K562 (cell line): ENCODE data around the gene COL4A1. TPM values are rescaled to one million over a fixed set of nuclear protein-coding genes. Genes with fewer than 3 reads are reported as not detected.

Experiments
- ATAC-seq: fragments of 200-7000 bp; cut with Tn5 transposase; 3 replicates; pipeline ENCODE4 v1.9.1; 2020; ENCODE audit warnings: moderate library complexity
- BruUV-seq: library from RNA; stranded (reverse); fragments of 400-500 nt; replicated peaks from 2 replicates; lab custom pipeline; 2021; lab: Mats Ljungman, UMichigan
- CTCF ChIA-PET: fragments of 300-600 bp; formaldehyde crosslinking; extraction: SDS; loops from one replicate; lab custom pipeline; 2021; ENCODE audit warnings: low intra/inter-chr PET ratio; lab: Yijun Ruan, JAX
- POLR2A ChIA-PET: fragments of 300-600, 350-650 bp; sonication (Branson Sonifier 250); formaldehyde crosslinking; extraction: SDS; loops from one replicate; lab custom pipeline; 2021; ENCODE audit warnings: antibody characterized with exemption, inconsistent platforms; lab: Yijun Ruan, JAX
- DNase-seq, 4 experiments: peaks; one replicate each; pipeline versions ENCODE4 v3.0.0 to v3.0.0-alpha.2; 2011 to 2018; ENCODE audit warnings: low spot score in 3 of 4, mixed read lengths in 3 of 4; ENCODE audit errors: extremely low read depth in 1 of 4
- FAIRE-seq: peaks from 2 replicates; lab custom pipeline; 2011; peaks lifted over from hg19 to GRCh38; lab: Jason Lieb, UNC
- H2AFZ ChIP-seq: 2 replicates; pipeline ENCODE4 v1.6.0; 2011; ENCODE audit warnings: low read depth, low read length, control low read depth, inconsistent platforms
- H3K27ac ChIP-seq: fragments of 200-600 bp; 3 replicates; pipeline ENCODE4 v1.8.0; 2011; ENCODE audit warnings: low read depth, mild to moderate bottlenecking, control low read depth, inconsistent platforms, low read length, moderate library complexity, mixed read lengths; ENCODE audit errors: extremely low read depth
- H3K27me3 ChIP-seq, 2 experiments: fragments of 300-600 bp in 1 of 2; 2 replicates in 1 of 2; 3 replicates in 1 of 2; pipeline versions ENCODE4 v1.6.0 to v1.8.0; 2011; ENCODE audit warnings: inconsistent platforms in 2 of 2, low read length in 2 of 2, mild to moderate bottlenecking in 1 of 2, mixed read lengths in 1 of 2, moderate library complexity in 1 of 2; ENCODE audit not compliant: control insufficient read depth in 2 of 2, insufficient read depth in 2 of 2
- H3K36me3 ChIP-seq: fragments of 300-600 bp; 3 replicates; pipeline ENCODE4 v1.8.0; 2011; ENCODE audit warnings: mild to moderate bottlenecking, low read length, inconsistent platforms; ENCODE audit not compliant: control insufficient read depth, insufficient read depth
- H3K4me1 ChIP-seq, 2 experiments: fragments of 200-600 bp in 1 of 2; replicated peaks in 1 of 2; 2 replicates in 1 of 2; 3 replicates in 1 of 2; pipeline versions ENCODE4 v1.5.1 to v1.8.0; 2011; ENCODE audit warnings: inconsistent platforms in 2 of 2, low read length in 2 of 2, mild to moderate bottlenecking in 1 of 2, mixed read lengths in 1 of 2, moderate library complexity in 1 of 2; ENCODE audit not compliant: control insufficient read depth in 2 of 2, insufficient read depth in 2 of 2
- H3K4me2 ChIP-seq: 2 replicates; pipeline ENCODE4 v1.6.1; 2011; ENCODE audit warnings: low read length, control low read depth, inconsistent platforms, mixed read lengths; ENCODE audit not compliant: insufficient read depth
- H3K4me3 ChIP-seq: fragments of 200-600 bp; sonication (generic), shearing (Covaris generic); 2 replicates; pipeline ENCODE4 v1.5.1; 2016; ENCODE audit warnings: control low read depth, inconsistent platforms
- H3K79me2 ChIP-seq: fragments of 200-600 bp; 3 replicates; pipeline ENCODE4 v1.8.0; 2011; ENCODE audit warnings: low read length, inconsistent platforms; ENCODE audit not compliant: control insufficient read depth, insufficient read depth
- H3K9ac ChIP-seq, 2 experiments: 2 replicates each; pipeline versions ENCODE4 v1.6.0 to v1.6.1; 2011; ENCODE audit warnings: low read depth in 2 of 2, low read length in 2 of 2, control low read depth in 1 of 2, inconsistent platforms in 1 of 2, mild to moderate bottlenecking in 1 of 2, mixed read lengths in 1 of 2; ENCODE audit not compliant: insufficient read depth in 1 of 2
- H3K9me1 ChIP-seq: one replicate; pipeline ENCODE4 v1.6.0; 2011; ENCODE audit warnings: inconsistent platforms, mild to moderate bottlenecking, low read length, moderate library complexity; ENCODE audit not compliant: control insufficient read depth, insufficient read depth
- H3K9me3 ChIP-seq: replicated peaks from 2 replicates; pipeline ENCODE4 v1.5.1; 2011; ENCODE audit warnings: low read depth, low read length, inconsistent platforms; ENCODE audit not compliant: control insufficient read depth, insufficient read depth
- H4K20me1 ChIP-seq: replicated peaks from 2 replicates; pipeline ENCODE4 v1.6.1; 2011; ENCODE audit warnings: low read length, inconsistent platforms, mixed read lengths; ENCODE audit not compliant: control insufficient read depth, insufficient read depth
- BRF1 ChIP-seq: IDR thresholded peaks from 3 replicates; pipeline ENCODE4 v1.6.1; 2011; ENCODE audit warnings: borderline replicate concordance, mild to moderate bottlenecking; ENCODE audit not compliant: insufficient read length; ENCODE audit errors: extremely low read depth
- CBX3 ChIP-seq, 2 experiments: IDR thresholded peaks; 1 replicate in 1 of 2; 2 replicates in 1 of 2; pipeline ENCODE4 v1.6.1; 2012; ENCODE audit warnings: inconsistent platforms in 2 of 2, low read length in 2 of 2, borderline replicate concordance in 1 of 2, control low read depth in 1 of 2
- ZNF551 ChIP-seq: fragments of 250-450 bp; sonication (Bioruptor Pico); IDR thresholded peaks from 2 replicates; pipeline ENCODE4 v1.5.0; 2021; ENCODE audit warnings: mild to moderate bottlenecking, moderate library complexity
- WGBS: fragments of 100-300 bp; shearing (Covaris generic); methylation state at CpG from one replicate; pipeline ENCODE4 v1.1.6; 2016; ENCODE audit warnings: low coverage, mixed read lengths; ENCODE audit not compliant: insufficient coverage; ENCODE audit errors: missing lambda C conversion rate; 5-methylcytosine and 5-hydroxymethylcytosine counted together
- in situ Hi-C: fragments of 300-500 bp; cut with MboI; formaldehyde crosslinking; loops from 4 replicates; pipeline ENCODE4 v1.15.0; 2018; ENCODE audit warnings: inconsistent platforms, mixed read lengths
- intact Hi-C: fragments of 100-400 bp; cut with micrococcal nuclease; formaldehyde crosslinking; loops from 2 replicates; pipeline ENCODE4 v1.14.2; 2022
- polyA plus RNA-seq, 8 experiments: library from polyadenylated mRNA; depleted of rRNA in 4 of 8; stranded (reverse) in 5 of 8; unstranded in 3 of 8; fragments of >200 nt; fragmentation: Nextera tagmentation in 2 of 8; fragmentation: Illumina TruSeq in 1 of 8; extraction: Ambion mirVana in 2 of 8; extraction: Trizol in 1 of 8; gene quantifications; 2 replicates each; pipeline versions ENCODE4 v1.2.1 to v1.2.3, GENCODE V29; 2011 to 2014; ENCODE audit warnings: inconsistent platforms in 1 of 8, missing spikeins in 1 of 8
- total RNA-seq, 7 experiments: library from RNA; depleted of rRNA in 6 of 7; stranded (reverse); fragments of >200 nt in 6 of 7; fragmentation: Illumina TruSeq in 2 of 7; extraction: Trizol in 2 of 7; gene quantifications; 2 replicates each; pipeline versions ENCODE4 v1.2.1 to v1.2.3, GENCODE V29; 2011 to 2021; ENCODE audit warnings: low replicate concordance in 1 of 7
- TF ChIP-seq, protein P1 (sequence below), 2 experiments: fragments of 250-450 bp in 1 of 2; fragments of 450-650 bp in 1 of 2; sonication (Bioruptor Pico) in 1 of 2; IDR thresholded peaks; 2 replicates each; pipeline versions ENCODE4 v1.6.1 to v1.8.0; 2016 to 2021; ENCODE audit warnings: mild to moderate bottlenecking in 2 of 2, moderate library complexity in 2 of 2, missing compliant biosample characterization in 1 of 2, missing genetic modification characterization in 1 of 2

Gene COL4A1
- total and polyA plus RNA-seq, 9 of the 15 experiments (the other 6 are each of a cell fraction or from before 2014, with no cell fraction given), result 0.35 TPM; not detected in 8

DNA sequence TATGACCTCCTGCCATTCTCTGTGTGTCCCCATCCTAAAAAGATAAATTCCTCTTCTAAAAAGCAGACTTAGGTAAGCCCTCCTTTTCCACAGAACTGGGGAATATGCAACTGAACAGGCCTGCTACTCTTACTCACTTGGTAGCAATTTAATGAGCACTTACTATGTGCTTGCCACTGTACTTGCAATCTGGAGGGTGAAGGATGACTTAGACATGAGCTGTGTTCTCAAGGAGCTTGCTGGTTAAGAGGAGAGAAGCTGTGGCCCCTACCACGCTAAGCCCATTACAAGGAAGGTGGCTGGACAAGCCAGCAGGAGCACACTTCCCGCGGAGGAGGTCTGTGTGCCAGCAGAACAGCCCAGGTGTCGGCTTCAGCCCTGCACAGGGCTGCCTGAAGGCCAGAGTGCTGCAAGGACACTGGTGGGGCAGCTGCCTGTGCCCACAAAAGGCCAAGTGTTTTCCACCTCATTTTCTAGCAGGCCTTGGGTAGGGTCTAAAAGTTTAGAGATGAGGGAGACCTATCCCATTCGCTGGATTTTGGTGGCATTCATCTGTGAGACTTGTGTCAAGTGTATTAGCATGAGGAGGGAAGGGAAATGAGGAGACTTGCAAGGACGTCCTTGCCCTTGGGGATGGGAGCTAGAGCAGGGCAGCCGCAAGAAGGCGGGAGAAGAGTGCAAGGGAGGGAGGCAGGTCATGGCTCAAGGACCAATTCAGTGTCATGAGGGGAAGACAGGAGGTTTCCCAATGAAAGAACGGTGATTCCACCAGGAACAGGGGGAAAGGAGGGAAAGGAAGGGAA, 52.0 kb downstream of the COL4A1 start:
- ATAC-seq (no peak), FAIRE-seq (no peak), DNase-seq (no peak)
- no peaks in the 10 kb centered on the region for H3K4me1 ChIP-seq
- no peaks in the 10 kb centered on the region for H4K20me1 ChIP-seq
- in situ Hi-C loops (no loop called here), intact Hi-C loops (no loop called here)
- no peaks in the 10 kb centered on the region for H3K9me1 ChIP-seq
- H3K9ac ChIP-seq, result no peak overlapping the region
- 2% methylated on average over 9 of the region's 9 CpGs for WGBS
- H3K27ac ChIP-seq, result no peak overlapping the region
- CTCF ChIA-PET, result no interaction called here
- BruUV-seq, result no TSS peak
- no peaks in the 10 kb centered on the region for H3K79me2 ChIP-seq
- no peaks in the 10 kb centered on the region for H3K36me3 ChIP-seq
- TF ChIP-seq BRF1 (no peak), CBX3 (IDR thresholded peaks at IDR 0.05; ENCODE audit: borderline replicate concordance in 1 of 2, low read length in 2 of 2) (no peak), ZNF551 (CRISPR knock-in tag) (no peak)
- TF ChIP-seq, protein P1, sequence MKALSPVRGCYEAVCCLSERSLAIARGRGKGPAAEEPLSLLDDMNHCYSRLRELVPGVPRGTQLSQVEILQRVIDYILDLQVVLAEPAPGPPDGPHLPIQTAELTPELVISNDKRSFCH (CRISPR knock-in tag; IDR thresholded peaks at IDR 0.05), result no peak
- TF ChIP-seq, protein P1 (tag; IDR thresholded peaks at IDR 0.05), result no peak
- POLR2A ChIA-PET, result interaction anchor here (1.3 kb wide), 1 partner anchor 16 kb away, joined by 3 read pairs; no protein-coding TSS in a partner anchor
- peaks cover 0 to 13% of the 10 kb centered on the region in 2 experiments; a peak in 2 of 5 replicates for H3K27me3 ChIP-seq
- no peak overlapping the region for H3K4me2 ChIP-seq
- no peak overlapping the region for H2AFZ ChIP-seq
- no peaks in the 10 kb centered on the region for H3K9me3 ChIP-seq
- no peak overlapping the region for H3K4me3 ChIP-seq
